Activated naive CD4-positive, alpha-beta T cell treated with anti-CD3 and anti-CD28 coated beads, Interleukin-2, amount 10 ng/mL, durations not matched to agents 7 days and 5 days (primary cell): ENCODE measurements around the gene SETBP1.

Experiments
- CTCF ChIA-PET: fragments of 350-600 bp; sonication (Branson Sonifier 250); formaldehyde crosslinking; loops from one replicate; lab custom pipeline; 2021; ENCODE audit warnings: antibody characterized with exemption; lab: Charles Lee
- DNase-seq: peaks from one replicate; pipeline ENCODE4 v3.0.0-alpha.2; 2020
- H3K27ac Mint-ChIP-seq: one replicate; pipeline ENCODE4 v1.8.0; 2021; ENCODE audit warnings: mild to moderate bottlenecking, moderate library complexity, mixed read lengths
- H3K27me3 Mint-ChIP-seq: one replicate; pipeline ENCODE4 v1.8.0; 2021; ENCODE audit warnings: mild to moderate bottlenecking, mixed read lengths
- H3K36me3 Mint-ChIP-seq: one replicate; pipeline ENCODE4 v1.8.0; 2021; ENCODE audit warnings: mixed read lengths
- H3K4me1 Mint-ChIP-seq: one replicate; pipeline ENCODE4 v1.8.0; 2021; ENCODE audit warnings: mixed read lengths
- H3K4me3 Mint-ChIP-seq: one replicate; pipeline ENCODE4 v1.8.0; 2021; ENCODE audit warnings: mild to moderate bottlenecking, moderate library complexity, mixed read lengths
- H3K9me3 Mint-ChIP-seq: one replicate; pipeline ENCODE4 v1.8.0; 2021; ENCODE audit warnings: mixed read lengths

SETBP1 gene

GRCh38 chr18:45054636-45055035 lies 373.9 kb downstream of the SETBP1 start:
- Mint-ChIP-seq H3K27me3 (peaks cover 5% of the 10 kb centered on the region), H3K4me3 (no peak overlapping the region), H3K4me1 (no peaks in the 10 kb centered on the region), H3K27ac (no peak overlapping the region), H3K9me3 (no peaks in the 10 kb centered on the region), H3K36me3 (no peaks in the 10 kb centered on the region)
- DNase-seq: no peak
- CTCF ChIA-PET: no interaction called here

- H3K4me3 Mint-ChIP-seq: no peak overlapping the region
- DNase-seq: no peak
- H3K27ac Mint-ChIP-seq: no peak overlapping the region
- CTCF ChIA-PET: no interaction called here
- no peaks in the 10 kb centered on the region for H3K4me1 Mint-ChIP-seq
- H3K9me3 Mint-ChIP-seq: no peaks in the 10 kb centered on the region
- no peaks in the 10 kb centered on the region for H3K36me3 Mint-ChIP-seq
- peaks cover 5% of the 10 kb centered on the region for H3K27me3 Mint-ChIP-seq
These were observed 375.1 kb downstream of the SETBP1 start for GRCh38 chr18:45055811-45056210.

- DNase-seq: no peak
- no peaks in the 10 kb centered on the region for H3K9me3 Mint-ChIP-seq
- H3K27ac Mint-ChIP-seq: no peak overlapping the region
- CTCF ChIA-PET: no interaction called here
- H3K4me1 Mint-ChIP-seq: no peaks in the 10 kb centered on the region
- no peaks in the 10 kb centered on the region for H3K36me3 Mint-ChIP-seq
- no peak overlapping the region for H3K4me3 Mint-ChIP-seq
- peaks cover 5% of the 10 kb centered on the region for H3K27me3 Mint-ChIP-seq
These were observed 376.2 kb downstream of the SETBP1 start for GRCh38 chr18:45056926-45057325.

- no peak overlapping the region for H3K4me3 Mint-ChIP-seq
- peaks cover 5% of the 10 kb centered on the region for H3K27me3 Mint-ChIP-seq
- peaks cover 2% of the 10 kb centered on the region for H3K9me3 Mint-ChIP-seq
- H3K36me3 Mint-ChIP-seq: no peaks in the 10 kb centered on the region
- no peaks in the 10 kb centered on the region for H3K4me1 Mint-ChIP-seq
- DNase-seq: no peak
- H3K27ac Mint-ChIP-seq: no peak overlapping the region
- CTCF ChIA-PET: no interaction called here
These were observed 377.4 kb downstream of the SETBP1 start for GRCh38 chr18:45057955-45058600.

- H3K27me3 Mint-ChIP-seq: peaks cover 5% of the 10 kb centered on the region
- CTCF ChIA-PET: no interaction called here
- no peak overlapping the region for H3K4me3 Mint-ChIP-seq
- no peaks in the 10 kb centered on the region for H3K36me3 Mint-ChIP-seq
- no peak for DNase-seq
- no peaks in the 10 kb centered on the region for H3K4me1 Mint-ChIP-seq
- H3K27ac Mint-ChIP-seq: no peak overlapping the region
- peaks cover 2% of the 10 kb centered on the region for H3K9me3 Mint-ChIP-seq
These were observed 379.0 kb downstream of the SETBP1 start for GRCh38 chr18:45059695-45060094.

GRCh38 chr18:45060102-45060501 lies 379.4 kb downstream of the SETBP1 start:
- peaks cover 2% of the 10 kb centered on the region for H3K9me3 Mint-ChIP-seq
- DNase-seq: no peak
- peaks cover 5% of the 10 kb centered on the region for H3K27me3 Mint-ChIP-seq
- CTCF ChIA-PET: no interaction called here
- no peaks in the 10 kb centered on the region for H3K4me1 Mint-ChIP-seq
- no peak overlapping the region for H3K4me3 Mint-ChIP-seq
- no peaks in the 10 kb centered on the region for H3K36me3 Mint-ChIP-seq
- no peak overlapping the region for H3K27ac Mint-ChIP-seq

GRCh38 chr18:45061359-45061758 lies 380.7 kb downstream of the SETBP1 start:
- no peaks in the 10 kb centered on the region for H3K36me3 Mint-ChIP-seq
- peaks cover 4% of the 10 kb centered on the region for H3K27me3 Mint-ChIP-seq
- no peak overlapping the region for H3K27ac Mint-ChIP-seq
- no peak overlapping the region for H3K4me3 Mint-ChIP-seq
- H3K9me3 Mint-ChIP-seq: peaks cover 2% of the 10 kb centered on the region
- H3K4me1 Mint-ChIP-seq: no peaks in the 10 kb centered on the region
- CTCF ChIA-PET: no interaction called here
- no peak for DNase-seq

- Mint-ChIP-seq H3K36me3 (no peaks in the 10 kb centered on the region), H3K4me1 (no peaks in the 10 kb centered on the region), H3K27me3 (no peaks in the 10 kb centered on the region), H3K4me3 (no peak overlapping the region), H3K9me3 (peaks cover 2% of the 10 kb centered on the region), H3K27ac (no peak overlapping the region)
- CTCF ChIA-PET: no interaction called here
- DNase-seq: no peak
These were observed 382.8 kb downstream of the SETBP1 start for GRCh38 chr18:45063246-45064038.

- Mint-ChIP-seq H3K36me3 (no peaks in the 10 kb centered on the region), H3K4me3 (no peak overlapping the region), H3K9me3 (peaks cover 2% of the 10 kb centered on the region), H3K27me3 (no peaks in the 10 kb centered on the region), H3K4me1 (no peaks in the 10 kb centered on the region), H3K27ac (no peak overlapping the region)
- CTCF ChIA-PET: no interaction called here
- DNase-seq: no peak
These were observed 385.5 kb downstream of the SETBP1 start for GRCh38 chr18:45066210-45066609.

- Mint-ChIP-seq H3K27me3 (no peaks in the 10 kb centered on the region), H3K36me3 (no peaks in the 10 kb centered on the region), H3K4me1 (no peaks in the 10 kb centered on the region), H3K9me3 (peaks cover 2% of the 10 kb centered on the region), H3K27ac (no peak overlapping the region), H3K4me3 (no peak overlapping the region)
- no peak for DNase-seq
- CTCF ChIA-PET: no interaction called here
These were observed 386.2 kb downstream of the SETBP1 start for GRCh38 chr18:45066886-45067285.

- H3K4me1 Mint-ChIP-seq: no peaks in the 10 kb centered on the region
- no peaks in the 10 kb centered on the region for H3K27me3 Mint-ChIP-seq
- no peaks in the 10 kb centered on the region for H3K9me3 Mint-ChIP-seq
- no peak for DNase-seq
- H3K4me3 Mint-ChIP-seq: no peak overlapping the region
- CTCF ChIA-PET: no interaction called here
- H3K27ac Mint-ChIP-seq: no peak overlapping the region
- H3K36me3 Mint-ChIP-seq: no peaks in the 10 kb centered on the region
These were observed 387.9 kb downstream of the SETBP1 start for GRCh38 chr18:45068400-45069094.

GRCh38 chr18:45069546-45069945 lies 388.9 kb downstream of the SETBP1 start:
- CTCF ChIA-PET: no interaction called here
- no peak overlapping the region for H3K27ac Mint-ChIP-seq
- no peak overlapping the region for H3K4me3 Mint-ChIP-seq
- no peaks in the 10 kb centered on the region for H3K4me1 Mint-ChIP-seq
- DNase-seq: no peak
- H3K9me3 Mint-ChIP-seq: no peaks in the 10 kb centered on the region
- no peaks in the 10 kb centered on the region for H3K36me3 Mint-ChIP-seq
- no peaks in the 10 kb centered on the region for H3K27me3 Mint-ChIP-seq

GRCh38 chr18:45071956-45072355 lies 391.3 kb downstream of the SETBP1 start:
- H3K27ac Mint-ChIP-seq: no peak overlapping the region

GRCh38 chr18:45073556-45073955 lies 392.9 kb downstream of the SETBP1 start:
- H3K4me3 Mint-ChIP-seq: no peak overlapping the region
- H3K9me3 Mint-ChIP-seq: no peaks in the 10 kb centered on the region
- H3K27ac Mint-ChIP-seq: no peak overlapping the region
- DNase-seq: no peak
- CTCF ChIA-PET: no interaction called here
- H3K36me3 Mint-ChIP-seq: no peaks in the 10 kb centered on the region
- no peaks in the 10 kb centered on the region for H3K4me1 Mint-ChIP-seq
- H3K27me3 Mint-ChIP-seq: no peaks in the 10 kb centered on the region

More at GRCh38 chr18:45071956-45072355, 391.3 kb downstream of the SETBP1 start:
- no peaks in the 10 kb centered on the region for H3K27me3 Mint-ChIP-seq
- no peaks in the 10 kb centered on the region for H3K4me1 Mint-ChIP-seq
- no peak overlapping the region for H3K4me3 Mint-ChIP-seq
- no peaks in the 10 kb centered on the region for H3K36me3 Mint-ChIP-seq
- CTCF ChIA-PET: no interaction called here
- H3K9me3 Mint-ChIP-seq: no peaks in the 10 kb centered on the region
- no peak for DNase-seq
